HG03354 (cell line): ENCODE data around the gene ATAT1.
A peak's percentile ranks its signal among the peaks of the same experiment; 100 is the strongest.

Experiments used
- ATAC-seq: cut with Tn5 transposase; IDR thresholded peaks from one replicate; pipeline ENCODE4 v1.9.1; 2021; ENCODE audit warnings: mild to moderate bottlenecking; ENCODE audit not compliant: unreplicated experiment, poor library complexity, severe bottlenecking

The ATAT1 gene

GRCh38 chr6:30626484-30627366, at the start of gene ATAT1:
ATAT1 (plus strand) TSS chr6:30626874.
- peak; percentile 93 for ATAC-seq

- ATAC-seq: no peak
Observed at GRCh38 chr6:30578051-30578450, 48.6 kb upstream of the ATAT1 start.

- no peak for ATAC-seq
Observed at GRCh38 chr6:30583921-30584320, 42.8 kb upstream of the ATAT1 start.

- ATAC-seq: no peak
Observed at GRCh38 chr6:30589754-30590358, 36.8 kb upstream of the ATAT1 start.

- no peak for ATAC-seq
Observed at GRCh38 chr6:30590509-30590908, 36.2 kb upstream of the ATAT1 start.

GRCh38 chr6:30591008-30591407, 35.7 kb upstream of the ATAT1 start:
- ATAC-seq: no peak

GRCh38 chr6:30592287-30592686, 34.4 kb upstream of the ATAT1 start:
- ATAC-seq: no peak

- peak; percentile 63 for ATAC-seq
Observed at GRCh38 chr6:30597315-30598144, 29.1 kb upstream of the ATAT1 start.

GRCh38 chr6:30598912-30599624, 27.6 kb upstream of the ATAT1 start:
- no peak for ATAC-seq

- ATAC-seq: no peak
Observed at GRCh38 chr6:30599625-30600324, 26.9 kb upstream of the ATAT1 start.

GRCh38 chr6:30600451-30600961, 26.2 kb upstream of the ATAT1 start:
- ATAC-seq: no peak

- no peak for ATAC-seq
Observed at GRCh38 chr6:30601436-30601814, 25.2 kb upstream of the ATAT1 start.

GRCh38 chr6:30601815-30602641, 24.6 kb upstream of the ATAT1 start:
- no peak for ATAC-seq

- no peak for ATAC-seq
Observed at GRCh38 chr6:30603961-30604360, 22.7 kb upstream of the ATAT1 start.

GRCh38 chr6:30610065-30610464, 16.6 kb upstream of the ATAT1 start:
- no peak for ATAC-seq

GRCh38 chr6:30611150-30611855, 15.4 kb upstream of the ATAT1 start:
- no peak for ATAC-seq

- ATAC-seq: no peak
Observed at GRCh38 chr6:30611856-30612194, 14.8 kb upstream of the ATAT1 start.

GRCh38 chr6:30612213-30612612, 14.5 kb upstream of the ATAT1 start:
- no peak for ATAC-seq
